Measurements from ENCODE around the gene IL21. TPM values are rescaled to one million over a fixed set of nuclear protein-coding genes. Genes with fewer than 3 reads are reported as not detected.
"Not testable (repeated sequence)": the region's sequence is repeated elsewhere in the genome, so short reads cannot be mapped to it uniquely, and the experiment has no call there.

The IL21 gene
- total RNA-seq, 1 experiment from 2014 or later: not detected

DNA sequence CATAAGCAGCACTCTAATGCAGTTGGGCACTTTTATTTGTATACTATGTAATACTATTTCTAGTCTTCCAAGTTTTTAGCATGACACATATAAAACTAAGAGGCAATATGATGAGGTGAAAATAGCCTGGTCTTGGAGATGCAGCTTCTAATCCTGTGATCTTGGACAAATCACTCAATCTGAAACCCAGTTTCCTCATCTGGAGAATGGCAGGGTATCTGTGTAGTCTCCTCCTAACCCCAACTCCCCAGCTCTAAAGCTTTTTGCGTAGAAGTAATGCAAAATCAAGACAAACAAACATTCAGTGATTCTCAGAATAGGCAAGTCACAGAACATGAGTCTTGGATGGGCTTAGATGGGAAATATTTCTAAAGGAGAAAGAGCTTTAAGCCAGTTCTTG lies 36.7 kb upstream of the IL21 start:
- Histone ChIP-seq H2AK5ac (ENCODE audit: insufficient read length, low read length) (no peak overlapping the region), H3K18ac (ENCODE audit: insufficient read length, low read depth, low read length) (no peak overlapping the region), H2BK5ac (ENCODE audit: insufficient read length, low read length) (no peak overlapping the region), H2BK12ac (ENCODE audit: insufficient read length, low read depth, low read length) (no peak overlapping the region), H4K20me1 (ENCODE audit: control insufficient read depth, insufficient read depth, insufficient read length) (no peaks in the 10 kb centered on the region), H3K27ac (ENCODE audit: insufficient read length, low read depth, low read length) (no peak overlapping the region), H2BK15ac (ENCODE audit: low read depth, low read length) (no peak overlapping the region), H2BK120ac (ENCODE audit: low read depth, low read length, poor library complexity, severe bottlenecking) (no peak overlapping the region), H2AFZ (ENCODE audit: low read length) (no peak overlapping the region), H3K14ac (ENCODE audit: insufficient read depth, low read length) (no peak overlapping the region), H3K4me1 (ENCODE audit: insufficient read depth, low read length) (no peaks in the 10 kb centered on the region), H3K9ac (ENCODE audit: extremely low read depth, insufficient read length, low read length) (no peak overlapping the region), H3K23me2 (ENCODE audit: insufficient read length, low read depth, low read length, poor library complexity, severe bottlenecking) (no peaks in the 10 kb centered on the region), H3T11ph (ENCODE audit: low read length) (no peak overlapping the region), H3K4me2 (ENCODE audit: insufficient read depth, insufficient read length, low read length) (no peak overlapping the region), H3K23ac (ENCODE audit: insufficient read length, low read depth, low read length) (no peak overlapping the region), H3K4ac (ENCODE audit: low read depth, low read length) (no peak overlapping the region), H3K9me3 (ENCODE audit: control insufficient read depth, low read depth, low read length) (no peaks in the 10 kb centered on the region), H4K91ac (ENCODE audit: insufficient read length, low read depth, low read length) (no peak overlapping the region), H3K27me3 (ENCODE audit: insufficient read depth, low read length) (no peaks in the 10 kb centered on the region), H4K5ac (ENCODE audit: insufficient read length, low read depth, low read length) (no peak overlapping the region), H3K56ac (ENCODE audit: insufficient read length, low read depth, low read length) (no peak overlapping the region), H2BK20ac (ENCODE audit: low read depth, low read length, poor library complexity, severe bottlenecking) (no peak overlapping the region), H4K8ac (replicated peaks; ENCODE audit: insufficient read length, low read depth, low read length) (no peak overlapping the region), H3K79me2 (ENCODE audit: insufficient read depth, low read length) (no peaks in the 10 kb centered on the region), H3K79me1 (ENCODE audit: insufficient read depth, low read depth, low read length, poor library complexity, severe bottlenecking) (no peaks in the 10 kb centered on the region)
- Mint-ChIP-seq H3K27me3 (ENCODE audit: low read depth) (peaks cover 3% of the 10 kb centered on the region; the same call in 1 of the 2 replicates), H3K4me1 (no peaks in the 10 kb centered on the region), H3K36me3 (ENCODE audit: insufficient read depth in 1 of 3, low read depth in 3 of 3) (peaks cover 0 to 2% (median 0%) of the 10 kb centered on the region in 3 experiments; a peak in 1 of 7 replicates), H3K27ac (no peak overlapping the region), H3K9me3 (peaks cover 0 to 3% of the 10 kb centered on the region in 2 experiments; a peak in 4 of 5 replicates), H3K4me3 (no peak overlapping the region)
- DNase-seq: no peak
- no peak for TF ChIP-seq CTCF (conservative IDR thresholded peaks at IDR 0.05)
- WGBS (ENCODE audit: extremely low coverage, insufficient read length, low lambda C conversion rate): no CpG with 5 or more reads among the region's 1 CpG

DNA sequence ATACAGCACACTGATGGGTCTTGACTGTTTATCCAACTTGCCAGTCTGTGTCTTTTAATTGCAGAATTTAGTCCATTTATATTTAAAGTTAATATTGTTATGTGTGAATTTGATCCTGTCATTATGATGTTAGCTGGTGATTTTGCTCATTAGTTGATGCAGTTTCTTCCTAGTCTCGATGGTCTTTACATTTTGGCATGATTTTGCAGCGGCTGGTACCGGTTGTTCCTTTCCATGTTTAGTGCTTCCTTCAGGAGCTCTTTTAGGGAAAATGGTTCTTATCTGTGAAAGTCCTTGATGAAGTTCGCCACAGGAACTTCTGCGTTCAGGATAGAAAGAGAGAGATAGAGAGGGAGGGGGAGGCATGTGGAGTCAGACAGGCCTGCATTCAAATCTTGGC lies 35.7 kb upstream of the IL21 start:
- H2BK12ac ChIP-seq (ENCODE audit: insufficient read length, low read depth, low read length); H2AK5ac ChIP-seq (ENCODE audit: insufficient read length, low read length); H3K79me2 ChIP-seq (ENCODE audit: insufficient read depth, low read length); H3K9me3 ChIP-seq (ENCODE audit: control insufficient read depth, low read depth, low read length); H3K23ac ChIP-seq (ENCODE audit: insufficient read length, low read depth, low read length); H3K4ac ChIP-seq (ENCODE audit: low read depth, low read length); H3K9me3 Mint-ChIP-seq; H3T11ph ChIP-seq (ENCODE audit: low read length); H4K5ac ChIP-seq (ENCODE audit: insufficient read length, low read depth, low read length); DNase-seq; H3K27ac Mint-ChIP-seq; H3K4me2 ChIP-seq (ENCODE audit: insufficient read depth, insufficient read length, low read length); H3K36me3 Mint-ChIP-seq (ENCODE audit: insufficient read depth in 1 of 3, low read depth in 3 of 3); H3K56ac ChIP-seq (ENCODE audit: insufficient read length, low read depth, low read length); H4K20me1 ChIP-seq (ENCODE audit: control insufficient read depth, insufficient read depth, insufficient read length); H3K79me1 ChIP-seq (ENCODE audit: insufficient read depth, low read depth, low read length, poor library complexity, severe bottlenecking); H3K23me2 ChIP-seq (ENCODE audit: insufficient read length, low read depth, low read length, poor library complexity, severe bottlenecking); H3K27ac ChIP-seq (ENCODE audit: insufficient read length, low read depth, low read length); H4K91ac ChIP-seq (ENCODE audit: insufficient read length, low read depth, low read length); H3K14ac ChIP-seq (ENCODE audit: insufficient read depth, low read length); H3K27me3 Mint-ChIP-seq (ENCODE audit: low read depth); H3K4me1 Mint-ChIP-seq; H3K4me3 Mint-ChIP-seq; H2AFZ ChIP-seq (ENCODE audit: low read length); H2BK120ac ChIP-seq (ENCODE audit: low read depth, low read length, poor library complexity, severe bottlenecking); H3K27me3 ChIP-seq (ENCODE audit: insufficient read depth, low read length); H4K8ac ChIP-seq (replicated peaks; ENCODE audit: insufficient read length, low read depth, low read length); H2BK20ac ChIP-seq (ENCODE audit: low read depth, low read length, poor library complexity, severe bottlenecking); H2BK15ac ChIP-seq (ENCODE audit: low read depth, low read length); H2BK5ac ChIP-seq (ENCODE audit: insufficient read length, low read length); H3K18ac ChIP-seq (ENCODE audit: insufficient read length, low read depth, low read length); H3K9ac ChIP-seq (ENCODE audit: extremely low read depth, insufficient read length, low read length); H3K4me1 ChIP-seq (ENCODE audit: insufficient read depth, low read length): not testable (repeated sequence)
- no CpG with 5 or more reads among the region's 5 CpGs for WGBS (ENCODE audit: extremely low coverage, insufficient read length, low lambda C conversion rate)

Measured in H9 (cell line).